ENCODE results near the gene SLC2A13. TPM values are rescaled to one million over a fixed set of nuclear protein-coding genes. Genes with fewer than 3 reads are reported as not detected.
A peak's percentile ranks its signal among the peaks of the same experiment; 100 is the strongest.

SLC2A13 gene
- total and polyA plus RNA-seq, 10 of the 15 experiments (the other 5 are each of a cell fraction or from before 2014, with no cell fraction given), result 0.05 to 3.7 (median 0.25) TPM

GRCh38 chr12:40107098-40107802 is 1.4 kb upstream of the SLC2A13 start (continued):
- TF ChIP-seq PAX8 (IDR thresholded peaks at IDR 0.05) (no peak), RB1 (IDR thresholded peaks at IDR 0.05; ENCODE audit: borderline replicate concordance) (peak; percentile 92; the same call in 1 of the 2 replicates), PBX3 (IDR thresholded peaks at IDR 0.05; ENCODE audit: insufficient replicate concordance, low read depth, low read length) (peak; percentile 75), ATF3 (IDR thresholded peaks at IDR 0.05; ENCODE audit: borderline replicate concordance, extremely low read depth, low read depth, low read length) (no peak), FOXK2 (IDR thresholded peaks at IDR 0.05) (no peak), ZBTB33 (IDR thresholded peaks at IDR 0.05) (no peak), KAT2A (conservative IDR thresholded peaks at IDR 0.05; ENCODE audit: control insufficient read depth, low read depth, low read length) (no peak), MAX (IDR thresholded peaks at IDR 0.05; ENCODE audit: low read depth, low read length) (0 out of 2 replicates have a peak, but pooled peaks have one; percentile 52), SMAD1 (IDR thresholded peaks at IDR 0.05; ENCODE audit: low read depth, partially characterized antibody) (no peak), MYB (IDR thresholded peaks at IDR 0.05; ENCODE audit: borderline replicate concordance, low read depth, low read length) (no peak), FOXM1 (IDR thresholded peaks at IDR 0.05; ENCODE audit: low read depth, low read length) (0 out of 2 replicates have a peak, but pooled peaks have one; percentile 48), POLR2AphosphoS2 (IDR thresholded peaks at IDR 0.05; ENCODE audit: low read depth, low read length) (no peak), ZNF592 (IDR thresholded peaks at IDR 0.05) (no peak), JUND (IDR thresholded peaks at IDR 0.05; ENCODE audit: low read depth, low read length) (no peak), SP1 (IDR thresholded peaks at IDR 0.05; ENCODE audit: low read depth, low read length) (no peak), MEF2A (IDR thresholded peaks at IDR 0.05; ENCODE audit: insufficient read depth, low read depth, low read length) (no peak), ASH2L (IDR thresholded peaks at IDR 0.05; ENCODE audit: borderline replicate concordance, low read depth) (no peak), TCF3 (IDR thresholded peaks at IDR 0.05; ENCODE audit: borderline replicate concordance, insufficient read depth, low read depth, low read length) (peak; percentile 59; the same call in 1 of the 2 replicates), CEBPB (IDR thresholded peaks at IDR 0.05; ENCODE audit: borderline replicate concordance in 1 of 2, low read depth in 2 of 2, low read length in 2 of 2) (no peak), CBFB (IDR thresholded peaks at IDR 0.05; ENCODE audit: low read depth) (no peak)

Data from GM12878 (cell line).